Neural progenitor cell (in vitro differentiated cells): ENCODE results near the gene INPP4B.

ENCODE experiments used
- EZH2 ChIP-seq: fragments of 200-600 bp; sonication (generic); IDR thresholded peaks from 2 replicates; pipeline ENCODE4 v1.6.1; 2017; ENCODE audit warnings: antibody characterized with exemption, mild to moderate bottlenecking, moderate library complexity
- EZH2phosphoT487 ChIP-seq: fragments of 200-600 bp; sonication (generic); IDR thresholded peaks from 2 replicates; pipeline ENCODE4 v1.6.1; 2017; ENCODE audit warnings: antibody characterized with exemption
- TF ChIP-seq, protein P1 (sequence below): fragments of 200-600 bp; sonication (generic); IDR thresholded peaks from 2 replicates; pipeline ENCODE4 v1.5.1; 2017; ENCODE audit warnings: antibody characterized with exemption, mild to moderate bottlenecking

DNA sequence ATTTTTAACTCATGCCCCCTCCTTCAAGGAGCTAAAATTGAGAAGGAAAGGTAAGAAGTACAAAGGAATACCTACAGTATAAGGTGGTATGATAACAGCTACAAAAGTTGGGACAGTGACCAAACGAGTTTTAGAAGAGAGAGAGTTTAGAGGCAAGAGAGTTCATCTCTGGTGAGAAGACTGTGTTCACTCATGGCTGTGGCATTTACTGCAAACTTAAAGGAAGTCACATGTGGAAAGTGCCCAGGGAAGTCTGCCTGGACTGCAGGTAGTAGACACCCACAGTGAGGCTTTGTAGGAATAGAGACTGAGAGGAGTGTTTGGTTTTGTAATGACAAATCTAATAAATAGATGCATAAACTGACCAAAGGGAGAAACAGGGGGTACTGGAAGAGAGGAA lies 716.2 kb downstream of the INPP4B start:
- TF ChIP-seq, protein P1, sequence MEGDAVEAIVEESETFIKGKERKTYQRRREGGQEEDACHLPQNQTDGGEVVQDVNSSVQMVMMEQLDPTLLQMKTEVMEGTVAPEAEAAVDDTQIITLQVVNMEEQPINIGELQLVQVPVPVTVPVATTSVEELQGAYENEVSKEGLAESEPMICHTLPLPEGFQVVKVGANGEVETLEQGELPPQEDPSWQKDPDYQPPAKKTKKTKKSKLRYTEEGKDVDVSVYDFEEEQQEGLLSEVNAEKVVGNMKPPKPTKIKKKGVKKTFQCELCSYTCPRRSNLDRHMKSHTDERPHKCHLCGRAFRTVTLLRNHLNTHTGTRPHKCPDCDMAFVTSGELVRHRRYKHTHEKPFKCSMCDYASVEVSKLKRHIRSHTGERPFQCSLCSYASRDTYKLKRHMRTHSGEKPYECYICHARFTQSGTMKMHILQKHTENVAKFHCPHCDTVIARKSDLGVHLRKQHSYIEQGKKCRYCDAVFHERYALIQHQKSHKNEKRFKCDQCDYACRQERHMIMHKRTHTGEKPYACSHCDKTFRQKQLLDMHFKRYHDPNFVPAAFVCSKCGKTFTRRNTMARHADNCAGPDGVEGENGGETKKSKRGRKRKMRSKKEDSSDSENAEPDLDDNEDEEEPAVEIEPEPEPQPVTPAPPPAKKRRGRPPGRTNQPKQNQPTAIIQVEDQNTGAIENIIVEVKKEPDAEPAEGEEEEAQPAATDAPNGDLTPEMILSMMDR: no peak
- TF ChIP-seq EZH2: no peak
- no peak for TF ChIP-seq EZH2phosphoT487
